ENCODE measurements around the gene GPBP1.

DNA sequence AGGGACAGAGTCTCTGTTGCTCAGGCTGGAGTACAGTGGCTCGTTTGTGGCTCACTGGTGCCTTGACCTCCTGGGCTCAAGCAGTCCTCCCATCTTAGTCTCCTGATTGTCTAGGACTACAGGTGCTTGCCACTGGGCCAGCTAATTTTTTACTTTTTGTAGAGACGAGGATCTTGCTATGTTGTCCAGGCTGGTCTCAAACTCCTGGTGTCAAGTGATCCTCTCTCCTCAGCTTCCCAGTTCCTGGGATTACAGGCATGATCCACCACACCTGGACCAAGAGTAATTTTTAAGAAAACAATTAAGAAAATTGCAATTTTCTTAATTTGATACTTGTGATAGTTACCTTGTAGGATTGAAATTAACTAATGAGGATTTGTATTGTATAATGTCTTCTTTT is 73.9 kb downstream of the GPBP1 start:
- TF ChIP-seq, protein P1, sequence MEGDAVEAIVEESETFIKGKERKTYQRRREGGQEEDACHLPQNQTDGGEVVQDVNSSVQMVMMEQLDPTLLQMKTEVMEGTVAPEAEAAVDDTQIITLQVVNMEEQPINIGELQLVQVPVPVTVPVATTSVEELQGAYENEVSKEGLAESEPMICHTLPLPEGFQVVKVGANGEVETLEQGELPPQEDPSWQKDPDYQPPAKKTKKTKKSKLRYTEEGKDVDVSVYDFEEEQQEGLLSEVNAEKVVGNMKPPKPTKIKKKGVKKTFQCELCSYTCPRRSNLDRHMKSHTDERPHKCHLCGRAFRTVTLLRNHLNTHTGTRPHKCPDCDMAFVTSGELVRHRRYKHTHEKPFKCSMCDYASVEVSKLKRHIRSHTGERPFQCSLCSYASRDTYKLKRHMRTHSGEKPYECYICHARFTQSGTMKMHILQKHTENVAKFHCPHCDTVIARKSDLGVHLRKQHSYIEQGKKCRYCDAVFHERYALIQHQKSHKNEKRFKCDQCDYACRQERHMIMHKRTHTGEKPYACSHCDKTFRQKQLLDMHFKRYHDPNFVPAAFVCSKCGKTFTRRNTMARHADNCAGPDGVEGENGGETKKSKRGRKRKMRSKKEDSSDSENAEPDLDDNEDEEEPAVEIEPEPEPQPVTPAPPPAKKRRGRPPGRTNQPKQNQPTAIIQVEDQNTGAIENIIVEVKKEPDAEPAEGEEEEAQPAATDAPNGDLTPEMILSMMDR (IDR thresholded peaks at IDR 0.05), result no peak
- TF ChIP-seq, protein P2, sequence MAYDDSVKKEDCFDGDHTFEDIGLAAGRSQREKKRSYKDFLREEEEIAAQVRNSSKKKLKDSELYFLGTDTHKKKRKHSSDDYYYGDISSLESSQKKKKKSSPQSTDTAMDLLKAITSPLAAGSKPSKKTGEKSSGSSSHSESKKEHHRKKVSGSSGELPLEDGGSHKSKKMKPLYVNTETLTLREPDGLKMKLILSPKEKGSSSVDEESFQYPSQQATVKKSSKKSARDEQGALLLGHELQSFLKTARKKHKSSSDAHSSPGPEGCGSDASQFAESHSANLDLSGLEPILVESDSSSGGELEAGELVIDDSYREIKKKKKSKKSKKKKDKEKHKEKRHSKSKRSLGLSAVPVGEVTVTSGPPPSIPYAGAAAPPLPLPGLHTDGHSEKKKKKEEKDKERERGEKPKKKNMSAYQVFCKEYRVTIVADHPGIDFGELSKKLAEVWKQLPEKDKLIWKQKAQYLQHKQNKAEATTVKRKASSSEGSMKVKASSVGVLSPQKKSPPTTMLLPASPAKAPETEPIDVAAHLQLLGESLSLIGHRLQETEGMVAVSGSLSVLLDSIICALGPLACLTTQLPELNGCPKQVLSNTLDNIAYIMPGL (CRISPR knock-in tag; IDR thresholded peaks at IDR 0.05), result no peak
- TF ChIP-seq, protein P3, sequence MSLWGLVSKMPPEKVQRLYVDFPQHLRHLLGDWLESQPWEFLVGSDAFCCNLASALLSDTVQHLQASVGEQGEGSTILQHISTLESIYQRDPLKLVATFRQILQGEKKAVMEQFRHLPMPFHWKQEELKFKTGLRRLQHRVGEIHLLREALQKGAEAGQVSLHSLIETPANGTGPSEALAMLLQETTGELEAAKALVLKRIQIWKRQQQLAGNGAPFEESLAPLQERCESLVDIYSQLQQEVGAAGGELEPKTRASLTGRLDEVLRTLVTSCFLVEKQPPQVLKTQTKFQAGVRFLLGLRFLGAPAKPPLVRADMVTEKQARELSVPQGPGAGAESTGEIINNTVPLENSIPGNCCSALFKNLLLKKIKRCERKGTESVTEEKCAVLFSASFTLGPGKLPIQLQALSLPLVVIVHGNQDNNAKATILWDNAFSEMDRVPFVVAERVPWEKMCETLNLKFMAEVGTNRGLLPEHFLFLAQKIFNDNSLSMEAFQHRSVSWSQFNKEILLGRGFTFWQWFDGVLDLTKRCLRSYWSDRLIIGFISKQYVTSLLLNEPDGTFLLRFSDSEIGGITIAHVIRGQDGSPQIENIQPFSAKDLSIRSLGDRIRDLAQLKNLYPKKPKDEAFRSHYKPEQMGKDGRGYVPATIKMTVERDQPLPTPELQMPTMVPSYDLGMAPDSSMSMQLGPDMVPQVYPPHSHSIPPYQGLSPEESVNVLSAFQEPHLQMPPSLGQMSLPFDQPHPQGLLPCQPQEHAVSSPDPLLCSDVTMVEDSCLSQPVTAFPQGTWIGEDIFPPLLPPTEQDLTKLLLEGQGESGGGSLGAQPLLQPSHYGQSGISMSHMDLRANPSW (CRISPR knock-in tag; conservative IDR thresholded peaks at IDR 0.05; ENCODE audit: low read depth), result no peak
- TF ChIP-seq, protein P4, sequence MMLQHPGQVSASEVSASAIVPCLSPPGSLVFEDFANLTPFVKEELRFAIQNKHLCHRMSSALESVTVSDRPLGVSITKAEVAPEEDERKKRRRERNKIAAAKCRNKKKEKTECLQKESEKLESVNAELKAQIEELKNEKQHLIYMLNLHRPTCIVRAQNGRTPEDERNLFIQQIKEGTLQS (CRISPR knock-in tag; conservative IDR thresholded peaks at IDR 0.05), result no peak
